ENCODE results near the gene SEC14L1. TPM values are rescaled to one million over a fixed set of nuclear protein-coding genes. Genes with fewer than 3 reads are reported as not detected.
"Not testable (repeated sequence)": the region's sequence is repeated elsewhere in the genome, so short reads cannot be mapped to it uniquely, and the experiment has no call there.

SEC14L1 gene
- total RNA-seq, 1 experiment from 2014 or later: 25.8 TPM

DNA sequence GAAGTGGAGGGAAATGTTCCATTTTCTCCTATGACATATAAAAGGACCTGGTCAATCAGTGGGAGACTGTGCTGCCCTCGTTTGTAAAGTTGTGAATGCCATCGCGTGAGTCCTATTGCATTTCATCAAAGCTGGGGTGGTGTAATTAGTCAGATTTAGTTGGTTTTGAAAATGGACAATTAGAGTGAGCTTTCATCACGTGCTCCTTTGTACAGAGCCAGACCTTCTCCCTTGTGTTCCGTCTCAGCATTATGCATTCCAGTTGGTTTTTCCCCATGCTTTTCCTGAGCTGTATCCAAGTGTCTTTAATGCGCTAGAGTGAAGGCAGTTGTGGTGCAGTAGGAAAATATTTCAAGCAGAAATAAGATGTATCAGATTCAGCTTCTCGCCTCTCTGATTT lies 10.4 kb downstream of the SEC14L1 start:
- no peaks in the 10 kb centered on the region for H3K27me3 Mint-ChIP-seq (ENCODE audit: insufficient read depth, unreplicated experiment)
- TF ChIP-seq, protein P1, sequence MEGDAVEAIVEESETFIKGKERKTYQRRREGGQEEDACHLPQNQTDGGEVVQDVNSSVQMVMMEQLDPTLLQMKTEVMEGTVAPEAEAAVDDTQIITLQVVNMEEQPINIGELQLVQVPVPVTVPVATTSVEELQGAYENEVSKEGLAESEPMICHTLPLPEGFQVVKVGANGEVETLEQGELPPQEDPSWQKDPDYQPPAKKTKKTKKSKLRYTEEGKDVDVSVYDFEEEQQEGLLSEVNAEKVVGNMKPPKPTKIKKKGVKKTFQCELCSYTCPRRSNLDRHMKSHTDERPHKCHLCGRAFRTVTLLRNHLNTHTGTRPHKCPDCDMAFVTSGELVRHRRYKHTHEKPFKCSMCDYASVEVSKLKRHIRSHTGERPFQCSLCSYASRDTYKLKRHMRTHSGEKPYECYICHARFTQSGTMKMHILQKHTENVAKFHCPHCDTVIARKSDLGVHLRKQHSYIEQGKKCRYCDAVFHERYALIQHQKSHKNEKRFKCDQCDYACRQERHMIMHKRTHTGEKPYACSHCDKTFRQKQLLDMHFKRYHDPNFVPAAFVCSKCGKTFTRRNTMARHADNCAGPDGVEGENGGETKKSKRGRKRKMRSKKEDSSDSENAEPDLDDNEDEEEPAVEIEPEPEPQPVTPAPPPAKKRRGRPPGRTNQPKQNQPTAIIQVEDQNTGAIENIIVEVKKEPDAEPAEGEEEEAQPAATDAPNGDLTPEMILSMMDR (IDR thresholded peaks at IDR 0.05; ENCODE audit: unreplicated experiment): no peak
- H3K9me3 Mint-ChIP-seq (ENCODE audit: unreplicated experiment): no peaks in the 10 kb centered on the region
- BruUV-seq (replicated peaks): no TSS peak
- ChIA-PET POLR2A (interaction anchor here (0.7 to 1.6 kb wide), 4 partner anchors 11 to 52 kb away, joined by 3 to 5 read pairs (median 4); partner anchors contain the start of gene SEC14L1), CTCF (interaction anchor here (0.6 kb wide), 1 partner anchor 687 kb away, joined by 3 read pairs; no protein-coding TSS in a partner anchor)
- H3K4me1 Mint-ChIP-seq (ENCODE audit: insufficient read depth, unreplicated experiment): peaks cover 10% of the 10 kb centered on the region
- peaks cover 14% of the 10 kb centered on the region for H3K36me3 Mint-ChIP-seq (ENCODE audit: insufficient read depth, unreplicated experiment)
- no peak for DNase-seq (ENCODE audit: unreplicated experiment)
- intact Hi-C loops (cut with micrococcal nuclease): no loop called here
- no peak overlapping the region for H3K4me3 Mint-ChIP-seq (ENCODE audit: unreplicated experiment)
- no peak overlapping the region for H3K27ac Mint-ChIP-seq (ENCODE audit: low read depth, unreplicated experiment)

DNA sequence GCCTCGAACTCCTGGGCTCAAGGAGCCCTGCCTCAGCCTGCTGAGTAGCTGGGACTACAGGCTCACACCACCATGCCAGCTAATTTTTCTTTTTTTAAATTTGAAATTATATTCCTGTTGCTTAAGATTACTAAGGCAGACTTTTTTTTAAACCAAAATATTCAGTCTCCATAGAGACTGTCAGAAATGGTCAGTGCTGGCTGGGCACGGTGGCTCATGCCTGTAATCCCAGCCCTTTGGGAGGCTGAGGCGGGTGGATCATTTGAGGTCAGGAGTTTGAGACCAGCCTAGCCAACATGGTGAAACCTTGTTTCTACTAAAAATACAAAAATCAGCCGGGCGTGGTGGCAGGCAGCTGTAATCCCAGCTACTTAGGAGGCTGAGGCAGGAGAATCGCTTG lies 11.3 kb downstream of the SEC14L1 start:
- intact Hi-C loops (cut with micrococcal nuclease): not testable (repeated sequence)

DNA sequence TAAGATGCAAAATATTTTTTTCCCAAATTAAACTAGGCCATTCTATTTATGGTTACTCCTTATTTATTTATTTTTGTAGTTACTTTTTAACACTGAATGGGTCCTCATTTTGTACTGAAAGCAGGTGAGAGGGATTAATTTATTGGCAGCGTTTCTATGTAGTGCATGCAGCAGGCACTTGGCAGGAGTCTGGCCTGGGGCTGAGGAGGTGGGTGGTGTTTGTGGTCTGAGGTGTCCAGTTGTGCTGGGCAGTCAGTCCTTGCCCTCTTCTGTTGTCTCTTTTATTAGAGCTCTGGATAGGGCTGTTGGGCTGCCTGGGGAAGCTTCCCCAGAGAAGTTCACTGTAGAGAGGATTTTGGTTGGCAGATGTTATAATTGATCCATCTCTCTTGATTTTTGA lies 12.7 kb downstream of the SEC14L1 start:
- intact Hi-C loops (cut with micrococcal nuclease): no loop called here
- ChIA-PET POLR2A (interaction anchor here (0.5 to 1.3 kb wide), 3 partner anchors 11 to 258 kb away, joined by 3 to 4 read pairs (median 3); no protein-coding TSS in a partner anchor), CTCF (no interaction called here)
- H3K27ac Mint-ChIP-seq (ENCODE audit: low read depth, unreplicated experiment): no peak overlapping the region
- H3K36me3 Mint-ChIP-seq (ENCODE audit: insufficient read depth, unreplicated experiment): peaks cover 6% of the 10 kb centered on the region
- H3K4me1 Mint-ChIP-seq (ENCODE audit: insufficient read depth, unreplicated experiment): peaks cover 10% of the 10 kb centered on the region
- no peaks in the 10 kb centered on the region for H3K27me3 Mint-ChIP-seq (ENCODE audit: insufficient read depth, unreplicated experiment)
- TF ChIP-seq, protein P1 (IDR thresholded peaks at IDR 0.05; ENCODE audit: unreplicated experiment): no peak
- H3K4me3 Mint-ChIP-seq (ENCODE audit: unreplicated experiment): no peak overlapping the region
- no TSS peak for BruUV-seq (replicated peaks)
- H3K9me3 Mint-ChIP-seq (ENCODE audit: unreplicated experiment): no peaks in the 10 kb centered on the region
- peak; percentile 47 for DNase-seq (ENCODE audit: unreplicated experiment)

More for the DNA sequence above, 11.3 kb downstream of the SEC14L1 start:
- BruUV-seq (replicated peaks); H3K4me3 Mint-ChIP-seq (ENCODE audit: unreplicated experiment); H3K27ac Mint-ChIP-seq (ENCODE audit: low read depth, unreplicated experiment); H3K9me3 Mint-ChIP-seq (ENCODE audit: unreplicated experiment); H3K27me3 Mint-ChIP-seq (ENCODE audit: insufficient read depth, unreplicated experiment); H3K4me1 Mint-ChIP-seq (ENCODE audit: insufficient read depth, unreplicated experiment); CTCF ChIA-PET; DNase-seq (ENCODE audit: unreplicated experiment): not testable (repeated sequence)
- H3K36me3 Mint-ChIP-seq (ENCODE audit: insufficient read depth, unreplicated experiment): peaks cover 14% of the 10 kb centered on the region
- POLR2A ChIA-PET: interaction anchor here (1.2 kb wide), 2 partner anchors 12 to 53 kb away, joined by 3 to 5 read pairs; partner anchors contain the start of gene SEC14L1

DNA sequence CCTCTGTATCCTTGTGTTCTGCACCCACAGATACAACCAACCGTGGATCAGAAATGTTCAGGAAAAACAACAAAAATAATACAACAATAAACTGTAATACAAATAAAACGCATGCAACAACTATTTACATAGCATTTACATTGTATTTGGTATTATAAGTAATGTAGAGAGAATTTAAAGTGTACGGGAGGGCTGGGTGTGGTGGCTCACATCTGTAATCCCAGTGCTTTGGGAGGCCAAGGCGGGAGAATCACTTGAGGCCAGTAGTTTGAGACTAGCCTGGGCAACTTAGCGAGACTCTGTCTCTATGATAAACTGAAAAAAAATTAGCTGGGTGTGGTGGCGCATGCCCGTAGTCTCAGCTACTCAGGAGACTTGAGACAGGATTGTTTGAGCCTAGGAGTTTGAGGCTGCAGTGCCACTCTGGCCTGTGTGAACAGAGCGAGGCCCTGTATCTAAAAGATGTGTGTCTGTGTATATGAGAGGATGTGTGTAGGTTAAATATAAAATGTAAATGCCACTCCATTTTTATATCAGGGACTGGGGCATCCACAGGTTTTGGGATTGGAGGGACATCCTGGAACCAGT lies 13.3 kb downstream of the SEC14L1 start:
- H3K27me3 Mint-ChIP-seq (ENCODE audit: insufficient read depth, unreplicated experiment): no peaks in the 10 kb centered on the region
- DNase-seq (ENCODE audit: unreplicated experiment): no peak
- ChIA-PET POLR2A (interaction anchor here (1.0 to 1.3 kb wide), 2 partner anchors 21 to 257 kb away, joined by 3 to 4 read pairs; no protein-coding TSS in a partner anchor), CTCF (no interaction called here)
- no peaks in the 10 kb centered on the region for H3K9me3 Mint-ChIP-seq (ENCODE audit: unreplicated experiment)
- intact Hi-C loops (cut with micrococcal nuclease): no loop called here
- H3K36me3 Mint-ChIP-seq (ENCODE audit: insufficient read depth, unreplicated experiment): peaks cover 6% of the 10 kb centered on the region
- H3K4me1 Mint-ChIP-seq (ENCODE audit: insufficient read depth, unreplicated experiment): peaks cover 10% of the 10 kb centered on the region
- TF ChIP-seq, protein P1 (IDR thresholded peaks at IDR 0.05; ENCODE audit: unreplicated experiment): no peak
- H3K27ac Mint-ChIP-seq (ENCODE audit: low read depth, unreplicated experiment): no peak overlapping the region
- no TSS peak for BruUV-seq (replicated peaks)
- no peak overlapping the region for H3K4me3 Mint-ChIP-seq (ENCODE audit: unreplicated experiment)

Data from MCF 10A (cell line).